CD14-positive monocyte (primary cell): Measurements from ENCODE around the gene OR51I2. TPM values are rescaled to one million over a fixed set of nuclear protein-coding genes. Genes with fewer than 3 reads are reported as not detected.

Experiments
- DNase-seq, 3 donors: peaks; one replicate each; pipeline ENCODE4 v3.0.0-alpha.2; 2011 to 2022
- H2AFZ ChIP-seq: 2 replicates; pipeline ENCODE4 v1.6.0; 2012; ENCODE audit warnings: mild to moderate bottlenecking, low read depth, low read length, inconsistent platforms; ENCODE audit not compliant: insufficient read depth, poor library complexity, severe bottlenecking
- H3K27ac ChIP-seq, 2 donors: 1 replicate in 1 of 2; 2 replicates in 1 of 2; pipeline ENCODE4 v1.5.1; 2012 to 2013; ENCODE audit warnings: low read length in 2 of 2, control low read depth in 1 of 2, inconsistent platforms in 1 of 2, low read depth in 1 of 2, mild to moderate bottlenecking in 1 of 2
- H3K27me3 ChIP-seq, 2 donors: one replicate each; pipeline versions ENCODE4 v1.6.0 to v1.6.1; 2011 to 2013; ENCODE audit warnings: low read length in 2 of 2; ENCODE audit not compliant: control insufficient read depth in 2 of 2, insufficient read depth in 2 of 2
- H3K36me3 ChIP-seq, 2 donors: replicated peaks in 1 of 2; 1 replicate in 1 of 2; 2 replicates in 1 of 2; pipeline versions ENCODE4 v1.5.1 to v1.6.1; 2012 to 2013; ENCODE audit warnings: low read length in 2 of 2, control low read depth in 1 of 2, inconsistent platforms in 1 of 2, mild to moderate bottlenecking in 1 of 2; ENCODE audit not compliant: insufficient read depth in 2 of 2, control insufficient read depth in 1 of 2
- H3K4me1 ChIP-seq, 2 donors: 1 replicate in 1 of 2; 2 replicates in 1 of 2; pipeline versions ENCODE4 v1.5.1 to v1.6.1; 2012 to 2013; ENCODE audit warnings: low read length in 2 of 2, control low read depth in 1 of 2, inconsistent platforms in 1 of 2, mild to moderate bottlenecking in 1 of 2, moderate library complexity in 1 of 2; ENCODE audit not compliant: insufficient read depth in 2 of 2, control insufficient read depth in 1 of 2
- H3K4me2 ChIP-seq: replicated peaks from 2 replicates; pipeline ENCODE3; 2012; ENCODE audit warnings: low read length, moderate library complexity, mild to moderate bottlenecking; ENCODE audit not compliant: poor library complexity, severe bottlenecking; ENCODE audit errors: extremely low read depth
- H3K4me3 ChIP-seq, 3 experiments: fragments of 200-600 bp in 1 of 3; sonication (generic) in 1 of 3; replicated peaks in 1 of 3; 1 replicate in 2 of 3; 2 replicates in 1 of 3; pipeline ENCODE4 v1.5.1; 2011 to 2013; ENCODE audit warnings: low read length in 3 of 3, mild to moderate bottlenecking in 3 of 3, control low read depth in 2 of 3, low read depth in 2 of 3, inconsistent platforms in 1 of 3, moderate library complexity in 1 of 3
- H3K79me2 ChIP-seq: 2 replicates; pipeline ENCODE4 v1.6.0; 2012; ENCODE audit warnings: mild to moderate bottlenecking, control low read depth, inconsistent platforms, low read length, moderate library complexity; ENCODE audit not compliant: insufficient read depth
- H3K9ac ChIP-seq: 2 replicates; pipeline ENCODE4 v1.6.0; 2017; ENCODE audit warnings: low read length, mild to moderate bottlenecking; ENCODE audit not compliant: insufficient read depth, poor library complexity, severe bottlenecking
- H3K9me3 ChIP-seq, 2 donors: replicated peaks in 1 of 2; 1 replicate in 1 of 2; 2 replicates in 1 of 2; pipeline versions ENCODE4 v1.5.1 to v1.6.1; 2012 to 2013; ENCODE audit warnings: low read length in 2 of 2, control low read depth in 1 of 2; ENCODE audit not compliant: control insufficient read depth in 1 of 2, insufficient read depth in 1 of 2
- H4K20me1 ChIP-seq: 2 replicates; pipeline ENCODE4 v1.6.0; 2012; ENCODE audit warnings: mild to moderate bottlenecking, low read length, control low read depth, moderate library complexity; ENCODE audit not compliant: insufficient read depth
- H3K27ac Mint-ChIP-seq, 7 donors: one replicate each; pipeline ENCODE4 v1.8.0; 2020; ENCODE audit warnings: mild to moderate bottlenecking in 7 of 7, mixed read lengths in 7 of 7, moderate library complexity in 6 of 7, inconsistent platforms in 2 of 7
- H3K27me3 Mint-ChIP-seq, 3 donors: one replicate each; pipeline ENCODE4 v1.8.0; 2021 to 2022; ENCODE audit warnings: low read depth in 3 of 3, mild to moderate bottlenecking in 3 of 3, mixed read lengths in 3 of 3, moderate library complexity in 3 of 3, inconsistent platforms in 1 of 3
- H3K36me3 Mint-ChIP-seq, 2 donors: one replicate each; pipeline ENCODE4 v1.8.0; 2020; ENCODE audit warnings: mixed read lengths in 2 of 2, inconsistent platforms in 1 of 2, mild to moderate bottlenecking in 1 of 2
- H3K4me1 Mint-ChIP-seq: one replicate; pipeline ENCODE4 v1.8.0; 2020; ENCODE audit warnings: mild to moderate bottlenecking, mixed read lengths
- H3K4me3 Mint-ChIP-seq, 2 donors: one replicate each; pipeline ENCODE4 v1.8.0; 2020; ENCODE audit warnings: mild to moderate bottlenecking in 2 of 2, mixed read lengths in 2 of 2, moderate library complexity in 1 of 2
- H3K9me3 Mint-ChIP-seq, 7 donors: one replicate each; pipeline ENCODE4 v1.8.0; 2020 to 2022; ENCODE audit warnings: mixed read lengths in 7 of 7, mild to moderate bottlenecking in 6 of 7, moderate library complexity in 6 of 7, inconsistent platforms in 2 of 7
- CTCF ChIP-seq: fragments of 200-600 bp; IDR thresholded peaks from one replicate; pipeline ENCODE4 v1.8.0; 2022; ENCODE audit warnings: antibody characterized with exemption, mild to moderate bottlenecking
- WGBS: methylation state at CpG from one replicate; pipeline ENCODE4 v1.1.5; 2013; ENCODE audit warnings: missing lambda C conversion rate; ENCODE audit not compliant: insufficient coverage; 5-methylcytosine and 5-hydroxymethylcytosine counted together
- intact Hi-C, 2 donors: fragments of 100-400 bp; cut with micrococcal nuclease; formaldehyde crosslinking; loops; one replicate each; pipeline versions ENCODE4 v1.15.0 to v1.15.1; 2023
- polyA plus RNA-seq, 3 donors: library from polyadenylated mRNA; depleted of rRNA in 1 of 3; unstranded in 2 of 3; stranded (reverse) in 1 of 3; fragments of 300-500 nt in 2 of 3; fragments of >200 nt in 1 of 3; fragmentation: Illumina TruSeq in 2 of 3; gene quantifications; 1 replicate in 2 of 3; 2 replicates in 1 of 3; pipeline ENCODE4 v1.2.3, GENCODE V29; 2012 to 2021

Gene OR51I2
- polyA plus RNA-seq, 3 donors, result not detected

GRCh38 chr11:5500393-5500801 lies 51.3 kb downstream of the OR51I2 start:
- H3K4me1 Mint-ChIP-seq, result no peaks in the 10 kb centered on the region
- Histone ChIP-seq H3K79me2 (no peaks in the 10 kb centered on the region), H3K9me3 (no peaks in the 10 kb centered on the region), H3K27ac (no peak overlapping the region), H3K27me3 (no peaks in the 10 kb centered on the region), H3K4me3 (no peak overlapping the region), H3K4me2 (no peak overlapping the region), H3K36me3 (no peaks in the 10 kb centered on the region), H3K9ac (no peak overlapping the region), H3K4me1 (no peaks in the 10 kb centered on the region), H4K20me1 (no peaks in the 10 kb centered on the region), H2AFZ (no peak overlapping the region)
- no peaks in the 10 kb centered on the region for H3K36me3 Mint-ChIP-seq
- intact Hi-C loops, result no loop called here
- H3K4me3 Mint-ChIP-seq, result no peak overlapping the region
- H3K27me3 Mint-ChIP-seq, result peaks cover 0 to 1% (median 1%) of the 10 kb centered on the region in 3 donors
- no peak for TF ChIP-seq CTCF
- WGBS, result 93% methylated on average over 5 of the region's 6 CpGs
- DNase-seq, result peak in 1 of 3 donors; percentile 6
- peaks cover 0 to 1% (median 0%) of the 10 kb centered on the region in 7 donors for H3K9me3 Mint-ChIP-seq
- no peak overlapping the region for H3K27ac Mint-ChIP-seq

- Histone ChIP-seq H4K20me1 (no peaks in the 10 kb centered on the region), H2AFZ (no peak overlapping the region), H3K4me1 (no peaks in the 10 kb centered on the region), H3K4me3 (no peak overlapping the region), H3K36me3 (no peaks in the 10 kb centered on the region), H3K9ac (no peak overlapping the region), H3K4me2 (no peak overlapping the region), H3K27ac (no peak overlapping the region), H3K79me2 (no peaks in the 10 kb centered on the region), H3K9me3 (no peaks in the 10 kb centered on the region), H3K27me3 (no peaks in the 10 kb centered on the region)
- Mint-ChIP-seq H3K4me3 (no peak overlapping the region), H3K27me3 (peaks cover 0 to 2% (median 0%) of the 10 kb centered on the region in 3 donors), H3K36me3 (no peaks in the 10 kb centered on the region), H3K9me3 (peaks cover 0 to 7% (median 3%) of the 10 kb centered on the region in 7 donors), H3K27ac (peak overlapping the region in 1 of 7 donors; percentile 16), H3K4me1 (no peaks in the 10 kb centered on the region)
- no CpG with 5 or more reads among the region's 2 CpGs for WGBS
- TF ChIP-seq CTCF, result no peak
- intact Hi-C loops, result no loop called here
- no peak for DNase-seq
Measured at GRCh38 chr11:5504403-5504921, 55.3 kb downstream of the OR51I2 start.
